KOPT-K1 (cell line): ENCODE measurements around the gene HMGB3.
"Not testable (repeated sequence)": the region's sequence is repeated elsewhere in the genome, so short reads cannot be mapped to it uniquely, and the experiment has no call there.

Experiments used
- H3K27ac ChIP-seq: fragments of 200-600 bp; sonication (generic); 2 replicates; pipeline ENCODE4 v1.5.1; 2016; ENCODE audit warnings: antibody characterized with exemption, mild to moderate bottlenecking, low read depth, low read length; ENCODE audit not compliant: poor library complexity, severe bottlenecking
- H3K36me3 ChIP-seq: fragments of 200-600 bp; sonication (generic); 2 replicates; pipeline ENCODE4 v1.5.1; 2017; ENCODE audit warnings: antibody characterized with exemption, mild to moderate bottlenecking, low read length, moderate library complexity; ENCODE audit not compliant: insufficient read depth
- H3K9me3 ChIP-seq: fragments of 200-600 bp; sonication (generic); 2 replicates; pipeline ENCODE4 v1.5.1; 2017; ENCODE audit warnings: antibody characterized with exemption, low read length, mild to moderate bottlenecking; ENCODE audit not compliant: insufficient read depth, poor library complexity, severe bottlenecking

Gene HMGB3

GRCh38 chrX:150982788-150983520 lies at the start of gene HMGB3:
TSS of gene HMGB3 (plus strand) at chrX:150983335. CDS start at chrX:150985600, 2,265 bp downstream.
- H3K27ac ChIP-seq: peak within 1 kb of the TSS; percentile 75
- peaks cover 26% of the 10 kb centered on the region for H3K36me3 ChIP-seq
- H3K9me3 ChIP-seq: no peaks in the 10 kb centered on the region

- no peaks in the 10 kb centered on the region for H3K9me3 ChIP-seq
- no peak overlapping the region for H3K27ac ChIP-seq
- no peaks in the 10 kb centered on the region for H3K36me3 ChIP-seq
These were observed 49.2 kb upstream of the HMGB3 start for GRCh38 chrX:150933945-150934350.

GRCh38 chrX:150934453-150934852 lies 48.7 kb upstream of the HMGB3 start:
- Histone ChIP-seq H3K9me3 (no peaks in the 10 kb centered on the region), H3K27ac (no peak overlapping the region), H3K36me3 (no peaks in the 10 kb centered on the region)

GRCh38 chrX:150935467-150935866 lies 47.7 kb upstream of the HMGB3 start:
- Histone ChIP-seq H3K36me3 (no peaks in the 10 kb centered on the region), H3K27ac (no peak overlapping the region), H3K9me3 (no peaks in the 10 kb centered on the region)

GRCh38 chrX:150936556-150936955 lies 46.6 kb upstream of the HMGB3 start:
- H3K27ac ChIP-seq: no peak overlapping the region
- H3K36me3 ChIP-seq: no peaks in the 10 kb centered on the region
- H3K9me3 ChIP-seq: no peaks in the 10 kb centered on the region

GRCh38 chrX:150940844-150941495 lies 42.2 kb upstream of the HMGB3 start:
- Histone ChIP-seq H3K27ac (no peak overlapping the region), H3K9me3 (no peaks in the 10 kb centered on the region), H3K36me3 (no peaks in the 10 kb centered on the region)

- Histone ChIP-seq H3K9me3 (no peaks in the 10 kb centered on the region), H3K27ac (no peak overlapping the region), H3K36me3 (no peaks in the 10 kb centered on the region)
These were observed 41.6 kb upstream of the HMGB3 start for GRCh38 chrX:150941580-150941979.

GRCh38 chrX:150942942-150943594 lies 40.1 kb upstream of the HMGB3 start:
- Histone ChIP-seq H3K9me3 (no peaks in the 10 kb centered on the region), H3K27ac (no peak overlapping the region), H3K36me3 (no peaks in the 10 kb centered on the region)

GRCh38 chrX:150944233-150944632 lies 38.9 kb upstream of the HMGB3 start:
- Histone ChIP-seq H3K36me3 (no peaks in the 10 kb centered on the region), H3K9me3 (no peaks in the 10 kb centered on the region), H3K27ac (no peak overlapping the region)

- Histone ChIP-seq H3K36me3 (no peaks in the 10 kb centered on the region), H3K27ac (no peak overlapping the region), H3K9me3 (no peaks in the 10 kb centered on the region)
These were observed 28.2 kb upstream of the HMGB3 start for GRCh38 chrX:150954951-150955350.

- H3K27ac ChIP-seq: no peak overlapping the region
These were observed 27.5 kb upstream of the HMGB3 start for GRCh38 chrX:150955590-150955989.

GRCh38 chrX:150958177-150958576 lies 25.0 kb upstream of the HMGB3 start:
- no peaks in the 10 kb centered on the region for H3K9me3 ChIP-seq
- H3K27ac ChIP-seq: no peak overlapping the region
- no peaks in the 10 kb centered on the region for H3K36me3 ChIP-seq

More at GRCh38 chrX:150955590-150955989, 27.5 kb upstream of the HMGB3 start:
- H3K9me3 ChIP-seq: no peaks in the 10 kb centered on the region
- no peaks in the 10 kb centered on the region for H3K36me3 ChIP-seq

GRCh38 chrX:150959557-150959956 lies 23.6 kb upstream of the HMGB3 start:
- no peaks in the 10 kb centered on the region for H3K9me3 ChIP-seq
- H3K27ac ChIP-seq: no peak overlapping the region
- H3K36me3 ChIP-seq: no peaks in the 10 kb centered on the region

- no peaks in the 10 kb centered on the region for H3K9me3 ChIP-seq
- no peak overlapping the region for H3K27ac ChIP-seq
- H3K36me3 ChIP-seq: no peaks in the 10 kb centered on the region
These were observed 21.5 kb upstream of the HMGB3 start for GRCh38 chrX:150961631-150962030.

- not testable (repeated sequence) for H3K27ac ChIP-seq, H3K9me3 ChIP-seq, H3K36me3 ChIP-seq
These were observed 18.7 kb upstream of the HMGB3 start for GRCh38 chrX:150964416-150964815.
